Measurements from ENCODE around the gene ADAMTS16.

The ADAMTS16 gene

GRCh38 chr5:5234912-5235311, 94.8 kb downstream of the ADAMTS16 start:
- DNase-seq (ENCODE audit: low read depth), result no peak

- no peak for DNase-seq (ENCODE audit: low read depth)
Observed at GRCh38 chr5:5235685-5236084, 95.6 kb downstream of the ADAMTS16 start.

GRCh38 chr5:5239191-5239590, 99.1 kb downstream of the ADAMTS16 start:
- DNase-seq (ENCODE audit: low read depth), result no peak

- no peak for DNase-seq (ENCODE audit: low read depth)
Observed at GRCh38 chr5:5240234-5240633, 100.1 kb downstream of the ADAMTS16 start.

- DNase-seq (ENCODE audit: low read depth), result no peak
Observed at GRCh38 chr5:5242056-5242455, 101.9 kb downstream of the ADAMTS16 start.

GRCh38 chr5:5246736-5247135, 106.6 kb downstream of the ADAMTS16 start:
- no peak for DNase-seq (ENCODE audit: low read depth)

GRCh38 chr5:5250758-5251157, 110.6 kb downstream of the ADAMTS16 start:
- no peak for DNase-seq (ENCODE audit: low read depth)

- DNase-seq (ENCODE audit: low read depth), result no peak
Observed at GRCh38 chr5:5252106-5252505, 112.0 kb downstream of the ADAMTS16 start.

- no peak for DNase-seq (ENCODE audit: low read depth)
Observed at GRCh38 chr5:5257353-5257752, 117.2 kb downstream of the ADAMTS16 start.

GRCh38 chr5:5258564-5258963, 118.4 kb downstream of the ADAMTS16 start:
- no peak for DNase-seq (ENCODE audit: low read depth)

- no peak for DNase-seq (ENCODE audit: low read depth)
Observed at GRCh38 chr5:5264727-5265126, 124.6 kb downstream of the ADAMTS16 start.

- no peak for DNase-seq (ENCODE audit: low read depth)
Observed at GRCh38 chr5:5266297-5266696, 126.2 kb downstream of the ADAMTS16 start.

GRCh38 chr5:5270161-5270560, 130.0 kb downstream of the ADAMTS16 start:
- DNase-seq (ENCODE audit: low read depth), result no peak

- DNase-seq (ENCODE audit: low read depth), result no peak
Observed at GRCh38 chr5:5270958-5271785, 131.0 kb downstream of the ADAMTS16 start.

GRCh38 chr5:5271786-5272321, 131.7 kb downstream of the ADAMTS16 start:
- no peak for DNase-seq (ENCODE audit: low read depth)

- DNase-seq (ENCODE audit: low read depth), result no peak
Observed at GRCh38 chr5:5273398-5273797, 133.3 kb downstream of the ADAMTS16 start.

GRCh38 chr5:5273976-5274375, 133.8 kb downstream of the ADAMTS16 start:
- DNase-seq (ENCODE audit: low read depth), result no peak

GRCh38 chr5:5275211-5275610, 135.1 kb downstream of the ADAMTS16 start:
- no peak for DNase-seq (ENCODE audit: low read depth)

GRCh38 chr5:5276430-5276829, 136.3 kb downstream of the ADAMTS16 start:
- DNase-seq (ENCODE audit: low read depth), result no peak

- DNase-seq (ENCODE audit: low read depth), result no peak
Observed at GRCh38 chr5:5276951-5277517, 136.9 kb downstream of the ADAMTS16 start.

- DNase-seq (ENCODE audit: low read depth), result no peak
Observed at GRCh38 chr5:5278201-5278814, 138.2 kb downstream of the ADAMTS16 start.

GRCh38 chr5:5278815-5279381, 138.8 kb downstream of the ADAMTS16 start:
- DNase-seq (ENCODE audit: low read depth), result no peak

- DNase-seq (ENCODE audit: low read depth), result no peak
Observed at GRCh38 chr5:5285906-5286305, 145.8 kb downstream of the ADAMTS16 start.

All from stimulated activated CD8-positive, alpha-beta memory T cell treated with anti-CD3 and anti-CD28 coated beads, Interleukin-15, amount 100 ng/mL, for 1 hour (primary cell).